AG04450 (cell line): ENCODE data around the gene ANKRD55. TPM values are rescaled to one million over a fixed set of nuclear protein-coding genes. Genes with fewer than 3 reads are reported as not detected.

Experiments used
- CTCF ChIA-PET: fragments of 300-600, 350-600 bp; formaldehyde crosslinking; extraction: SDS; loops from one replicate; lab custom pipeline; 2022; ENCODE audit warnings: antibody characterized with exemption, inconsistent platforms; lab: Charles Lee
- POLR2A ChIA-PET: fragments of 350-600 bp; formaldehyde crosslinking; extraction: SDS; loops from one replicate; lab custom pipeline; 2021; ENCODE audit warnings: antibody characterized with exemption, inconsistent platforms; lab: Yijun Ruan, JAX
- DNase-seq: peaks from one replicate; pipeline ENCODE4 v3.0.0-alpha.2; 2011; ENCODE audit warnings: low read depth, low spot score
- H3K27ac ChIP-seq: one replicate; pipeline ENCODE4 v1.5.1; 2012; ENCODE audit warnings: low read depth, low read length, control low read depth
- H3K27me3 ChIP-seq: one replicate; pipeline ENCODE4 v1.6.0; 2012; ENCODE audit warnings: low read length; ENCODE audit not compliant: control insufficient read depth, insufficient read depth
- H3K4me3 ChIP-seq: 2 replicates; pipeline ENCODE4 v1.5.1; 2011; ENCODE audit warnings: mild to moderate bottlenecking, low read depth, low read length, control low read depth
- H3K9me3 ChIP-seq: 2 replicates; pipeline ENCODE4 v1.5.1; 2012; ENCODE audit warnings: low read length; ENCODE audit not compliant: control insufficient read depth, insufficient read depth
- CTCF ChIP-seq: IDR thresholded peaks from 2 replicates; pipeline ENCODE4 v1.5.1; 2011; ENCODE audit warnings: low read depth, low read length, control low read depth, inconsistent platforms
- polyA plus RNA-seq: library from polyadenylated mRNA; depleted of rRNA; stranded (reverse); fragments of >200 nt; gene quantifications from 2 replicates; pipeline ENCODE4 v1.2.3, GENCODE V29; 2011

Gene ANKRD55
- polyA plus RNA-seq, 1 experiment = not detected

- H3K9me3 ChIP-seq = no peaks in the 10 kb centered on the region
- peak overlapping the region; percentile 2 for H3K27ac ChIP-seq
- TF ChIP-seq CTCF = no peak
- no peaks in the 10 kb centered on the region for H3K27me3 ChIP-seq
- H3K4me3 ChIP-seq = no peak overlapping the region
- POLR2A ChIA-PET = no interaction called here
- CTCF ChIA-PET = interaction anchor here (1.0 kb wide), 1 partner anchor 10 kb away, joined by 3 read pairs; no protein-coding TSS in a partner anchor
- DNase-seq = no peak
Observed at GRCh38 chr5:56116599-56117141, 116.5 kb downstream of the ANKRD55 start.

GRCh38 chr5:56115589-56115988 is 117.5 kb downstream of the ANKRD55 start:
- ChIA-PET CTCF (no interaction called here), POLR2A (no interaction called here)
- H3K27me3 ChIP-seq = no peaks in the 10 kb centered on the region
- H3K9me3 ChIP-seq = no peaks in the 10 kb centered on the region
- H3K4me3 ChIP-seq = no peak overlapping the region
- no peak for TF ChIP-seq CTCF
- DNase-seq = no peak
- H3K27ac ChIP-seq = no peak overlapping the region

- POLR2A ChIA-PET = no interaction called here
- CTCF ChIA-PET = no interaction called here
- no peak for TF ChIP-seq CTCF
- no peaks in the 10 kb centered on the region for H3K9me3 ChIP-seq
- no peak overlapping the region for H3K4me3 ChIP-seq
- H3K27ac ChIP-seq = no peak overlapping the region
- DNase-seq = no peak
- H3K27me3 ChIP-seq = no peaks in the 10 kb centered on the region
Observed at GRCh38 chr5:56112526-56113121, 120.5 kb downstream of the ANKRD55 start.

GRCh38 chr5:56111404-56111781 is 121.7 kb downstream of the ANKRD55 start:
- POLR2A ChIA-PET = interaction anchor here (0.9 kb wide), 1 partner anchor 65 kb away, joined by 3 read pairs; no protein-coding TSS in a partner anchor
- Histone ChIP-seq H3K4me3 (no peak overlapping the region), H3K9me3 (no peaks in the 10 kb centered on the region), H3K27ac (no peak overlapping the region), H3K27me3 (no peaks in the 10 kb centered on the region)
- TF ChIP-seq CTCF = no peak
- CTCF ChIA-PET = no interaction called here
- DNase-seq = no peak

- H3K4me3 ChIP-seq = no peak overlapping the region
- DNase-seq = no peak
- H3K27me3 ChIP-seq = no peaks in the 10 kb centered on the region
- H3K27ac ChIP-seq = no peak overlapping the region
- TF ChIP-seq CTCF = no peak
- CTCF ChIA-PET = no interaction called here
- POLR2A ChIA-PET = interaction anchor here (0.6 to 1.2 kb wide), 4 partner anchors 23 to 99 kb away, joined by 3 to 5 read pairs (median 3); no protein-coding TSS in a partner anchor
- H3K9me3 ChIP-seq = no peaks in the 10 kb centered on the region
Observed at GRCh38 chr5:56110646-56111403, 122.3 kb downstream of the ANKRD55 start.
